GM21390 (cell line): ENCODE measurements around the gene FUT3.

Source experiments
- ATAC-seq: cut with Tn5 transposase; IDR thresholded peaks from one replicate; pipeline ENCODE4 v1.9.1; 2021; ENCODE audit not compliant: unreplicated experiment

FUT3 gene

DNA sequence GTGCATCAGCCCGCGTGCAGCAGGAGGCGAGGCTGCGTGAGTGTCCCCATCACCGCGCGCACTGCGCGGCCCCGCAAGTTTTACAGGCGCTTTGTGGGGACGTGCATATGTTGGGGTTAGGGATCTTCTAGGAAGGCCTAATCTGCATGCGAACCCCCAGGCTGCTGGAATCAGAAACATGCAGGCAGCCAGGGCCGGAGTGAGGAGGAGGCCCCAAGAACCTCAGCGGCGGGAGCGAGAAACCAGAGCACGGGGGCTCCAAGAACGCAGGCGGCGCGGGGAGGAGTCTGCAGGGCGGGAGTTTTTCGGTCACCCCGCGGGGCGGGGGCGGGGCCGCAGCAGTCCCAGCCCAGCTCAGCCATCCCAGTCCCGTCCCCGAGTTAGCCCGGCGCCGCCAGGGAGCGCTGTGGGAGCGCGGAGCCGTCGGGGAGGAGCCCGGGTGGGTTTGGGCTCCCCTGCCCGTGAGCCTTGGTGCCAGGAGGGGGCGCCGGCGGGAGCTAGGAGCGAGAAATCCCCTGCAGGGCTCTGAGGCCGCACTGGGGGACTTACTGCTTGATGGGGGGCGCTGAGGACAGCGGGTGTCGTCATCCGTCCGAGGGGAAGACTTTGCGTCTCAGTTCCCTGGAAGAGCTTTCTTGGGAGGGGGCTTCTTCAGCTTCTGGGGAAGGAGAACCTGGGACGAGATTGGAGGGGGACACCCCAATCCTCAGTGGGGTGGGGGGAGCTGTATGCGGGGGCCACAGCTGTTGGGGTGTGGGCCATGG, 47.3 kb downstream of the FUT3 start:
- ATAC-seq, result peak; percentile 65

DNA sequence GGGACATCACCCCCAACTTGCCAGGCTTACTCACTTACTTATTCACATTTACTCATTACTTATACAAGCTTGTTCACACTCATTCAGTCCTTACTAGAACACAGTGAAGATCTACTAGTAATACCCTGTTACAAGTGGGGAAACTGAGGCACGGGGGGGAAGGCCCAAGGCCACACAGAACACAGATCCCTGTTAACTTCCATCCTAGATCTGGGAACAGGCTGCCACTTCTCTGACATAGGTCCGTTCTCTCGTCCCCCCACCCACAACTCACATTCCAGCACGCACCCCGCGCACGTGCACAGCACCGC, 47.9 kb downstream of the FUT3 start:
- no peak for ATAC-seq

- no peak for ATAC-seq
These were observed 49.2 kb downstream of the FUT3 start for GRCh38 chr19:5801796-5802619.

DNA sequence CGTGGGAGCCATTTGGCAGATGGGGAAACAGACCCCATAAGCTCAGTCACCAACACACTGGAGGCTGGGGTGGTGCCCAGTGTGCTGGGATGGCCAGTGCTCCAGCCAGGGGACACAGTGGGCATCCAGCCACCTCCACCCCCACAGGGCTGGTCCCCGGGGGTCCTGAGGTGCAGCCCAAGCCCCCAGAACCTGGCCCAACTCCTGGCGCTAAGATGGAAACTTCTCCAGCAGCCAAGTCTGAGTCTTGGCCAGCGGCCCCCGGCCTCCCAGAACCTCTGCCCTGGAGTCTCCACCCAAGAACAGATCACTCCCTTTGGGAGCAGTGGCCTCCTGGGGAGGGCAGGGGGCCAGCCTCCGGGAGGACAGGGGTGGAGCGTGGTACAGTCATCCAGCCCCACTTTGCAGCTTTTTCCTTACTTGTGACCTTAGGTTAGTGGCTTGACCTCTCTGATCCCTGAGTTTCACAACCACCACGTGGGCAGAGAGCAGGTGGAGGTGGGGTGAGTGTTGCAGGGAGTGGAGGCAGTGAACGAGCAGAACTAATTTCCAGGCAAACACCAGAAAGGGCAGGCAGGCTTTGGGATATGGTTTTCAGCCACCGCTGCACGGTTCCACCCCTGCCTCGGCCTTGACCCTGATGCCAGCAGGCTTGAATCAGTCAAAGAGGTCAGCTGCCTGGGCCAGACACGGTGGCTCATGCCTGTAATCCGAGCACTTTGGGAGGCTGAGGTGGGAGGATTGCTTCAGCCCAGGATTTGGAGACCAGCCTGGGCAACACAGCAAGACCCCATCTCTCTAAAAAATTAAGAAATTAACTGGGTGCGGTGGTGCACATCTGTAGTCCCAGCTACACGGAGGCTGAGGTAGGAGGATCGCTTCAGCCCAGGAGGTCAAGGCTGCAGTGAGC, 50.6 kb downstream of the FUT3 start:
- no peak for ATAC-seq

GRCh38 chr19:5799247-5800241, 51.7 kb downstream of the FUT3 start:
- no peak for ATAC-seq

DNA sequence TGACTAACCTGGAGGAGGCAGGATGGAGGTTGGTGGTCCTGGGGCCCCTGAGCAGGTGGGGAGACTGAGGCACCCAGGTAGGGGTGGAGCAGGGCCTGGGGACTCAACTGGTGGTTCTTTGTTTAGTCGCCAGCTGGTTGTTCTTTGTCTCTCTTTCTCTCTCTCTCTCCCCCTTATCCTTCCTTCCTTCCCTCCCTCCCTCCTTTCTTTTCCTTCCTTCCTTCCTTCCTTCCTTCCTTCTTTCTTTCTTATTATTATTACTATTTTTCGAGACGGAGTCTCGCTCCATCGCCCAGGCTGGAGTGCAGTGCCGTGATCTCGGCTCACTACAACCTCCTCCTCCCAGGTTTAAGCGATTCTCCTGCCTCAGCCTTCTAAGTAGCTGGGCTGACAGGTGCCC, 53.0 kb downstream of the FUT3 start:
- no peak for ATAC-seq

- no peak for ATAC-seq
These were observed 55.8 kb downstream of the FUT3 start for GRCh38 chr19:5795382-5795919.

DNA sequence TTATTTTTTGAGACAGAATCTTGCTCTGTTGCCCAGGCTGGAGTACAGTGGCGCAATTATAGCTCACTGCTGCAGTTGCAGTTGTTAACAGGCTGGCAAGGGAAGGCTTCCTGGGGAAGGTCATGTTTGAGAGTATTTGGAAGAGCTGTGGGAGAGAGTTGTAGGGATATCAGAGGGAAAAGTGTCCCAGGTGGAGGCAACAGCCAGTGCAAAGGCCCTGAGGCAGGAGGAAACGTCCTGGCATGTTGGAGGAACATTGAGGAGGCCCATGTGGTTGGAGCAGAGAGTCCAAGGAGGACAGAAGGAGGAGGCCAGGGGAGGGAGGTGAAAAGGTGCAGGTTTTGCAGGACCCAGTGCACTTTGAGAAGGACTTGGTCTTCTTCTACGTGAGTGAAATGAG, 58.1 kb downstream of the FUT3 start:
- no peak for ATAC-seq
